Suppressor macrophage treated with lipopolysaccharide for 4 hours (primary cell): ENCODE measurements around the gene OLFM2.
"Not testable (repeated sequence)": the region's sequence is repeated elsewhere in the genome, so short reads cannot be mapped to it uniquely, and the experiment has no call there.

ENCODE experiments used
- DNase-seq: peaks from one replicate; pipeline ENCODE4 v3.0.0-alpha.2; 2020

Gene OLFM2

DNA sequence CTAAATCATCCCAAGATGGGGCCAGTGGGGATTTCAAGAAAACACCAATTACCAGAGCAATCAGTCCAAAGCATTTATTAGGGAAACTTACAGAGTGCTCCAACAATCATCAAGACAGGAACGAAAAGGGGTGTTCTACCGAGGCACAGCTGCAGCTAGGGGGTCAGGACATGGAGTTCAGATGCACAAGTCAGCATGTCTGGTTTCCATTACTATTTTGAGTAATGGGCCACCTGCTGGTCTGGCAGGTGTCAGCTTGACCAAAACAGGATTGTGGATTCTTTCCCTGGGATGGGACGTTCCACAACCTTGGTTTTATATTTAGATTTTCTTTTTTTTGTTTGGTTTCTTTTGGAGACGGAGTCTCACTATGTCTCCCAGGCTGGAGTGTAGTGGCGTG is 112.5 kb downstream of the OLFM2 start:
- DNase-seq = no peak

DNA sequence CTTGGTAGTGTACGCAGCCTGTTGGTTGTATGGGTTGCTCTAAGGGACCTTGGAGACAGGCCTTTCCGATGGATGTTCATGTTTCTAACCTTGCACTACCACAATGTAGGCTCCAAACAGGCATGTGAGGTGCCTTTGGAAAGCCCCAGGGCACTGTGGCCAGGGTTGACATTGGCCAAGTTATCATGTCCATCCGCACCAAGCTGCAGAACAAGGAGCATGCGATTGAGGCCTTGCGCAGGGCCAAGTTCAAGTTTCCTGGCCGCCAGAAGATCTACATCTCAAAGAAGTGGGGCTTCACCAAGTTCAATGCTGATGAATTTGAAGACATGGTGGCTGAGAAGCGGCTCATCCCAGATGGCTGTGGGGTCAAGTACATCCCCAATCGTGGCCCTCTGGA is 116.3 kb downstream of the OLFM2 start:
- DNase-seq = not testable (repeated sequence)

DNA sequence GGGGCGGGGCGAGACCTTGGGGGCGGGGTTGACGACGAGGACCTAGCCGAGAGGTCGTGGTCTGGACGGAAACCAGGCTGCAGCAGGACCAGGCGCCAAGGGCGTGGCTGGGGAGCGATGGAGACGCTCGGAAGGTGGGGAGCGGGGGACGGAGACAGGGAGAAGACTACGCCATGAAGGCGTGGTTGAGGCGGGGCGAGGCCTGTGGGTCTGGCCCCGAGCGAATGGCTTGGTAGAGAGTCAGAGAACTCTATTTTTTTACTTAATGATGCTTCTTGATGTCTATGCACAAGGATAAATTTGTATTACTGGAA is 116.8 kb downstream of the OLFM2 start:
- DNase-seq = no peak

DNA sequence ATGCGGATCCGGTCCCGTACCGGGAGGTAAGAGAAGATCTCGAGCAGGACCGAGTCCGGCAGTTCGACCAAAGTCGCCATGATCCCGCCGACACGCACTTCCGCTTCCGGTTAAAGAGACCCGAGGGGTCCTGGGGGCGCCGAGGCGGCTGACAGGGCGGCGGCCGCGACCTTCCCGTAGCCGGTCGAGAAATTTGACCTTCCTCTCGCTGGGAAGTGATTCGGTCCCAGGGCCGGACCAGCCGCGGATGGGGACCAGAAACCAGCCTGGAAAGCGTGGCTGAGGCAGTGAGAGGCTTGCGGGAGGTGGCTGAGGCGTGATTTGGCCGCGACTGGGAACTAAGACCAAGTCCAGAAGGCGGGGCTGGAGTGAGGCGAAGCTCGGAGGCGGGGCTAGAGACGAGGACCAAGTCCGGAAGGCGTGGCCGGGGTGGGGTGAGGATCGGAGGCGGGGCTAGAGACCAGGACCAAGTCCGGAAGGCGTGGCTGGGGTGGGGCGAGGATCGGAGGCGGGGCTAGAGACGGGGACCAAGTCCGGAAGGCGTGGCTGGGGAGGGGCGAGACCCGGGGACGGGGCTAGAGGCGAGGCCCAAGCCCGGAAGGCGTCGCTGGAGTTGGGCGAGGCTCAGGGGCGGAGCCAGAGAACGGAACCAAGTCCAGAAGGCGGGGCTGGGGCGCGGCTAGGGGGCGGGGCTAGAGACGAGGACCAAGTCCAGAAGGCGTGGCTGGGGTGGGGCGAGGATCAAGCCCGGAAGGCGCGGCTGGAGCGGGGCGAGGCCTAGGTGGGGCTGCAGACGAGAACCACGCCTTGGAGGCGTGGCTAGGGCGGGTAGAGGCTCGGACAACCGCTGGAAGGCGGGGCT is 117.3 kb downstream of the OLFM2 start, which contains the start of gene FBXL12:
FBXL12 (minus strand) TSS at position 346 of the 862 bp plus-strand sequence; CDS start at position 80, 266 bp downstream.
- DNase-seq = peak; percentile 100

DNA sequence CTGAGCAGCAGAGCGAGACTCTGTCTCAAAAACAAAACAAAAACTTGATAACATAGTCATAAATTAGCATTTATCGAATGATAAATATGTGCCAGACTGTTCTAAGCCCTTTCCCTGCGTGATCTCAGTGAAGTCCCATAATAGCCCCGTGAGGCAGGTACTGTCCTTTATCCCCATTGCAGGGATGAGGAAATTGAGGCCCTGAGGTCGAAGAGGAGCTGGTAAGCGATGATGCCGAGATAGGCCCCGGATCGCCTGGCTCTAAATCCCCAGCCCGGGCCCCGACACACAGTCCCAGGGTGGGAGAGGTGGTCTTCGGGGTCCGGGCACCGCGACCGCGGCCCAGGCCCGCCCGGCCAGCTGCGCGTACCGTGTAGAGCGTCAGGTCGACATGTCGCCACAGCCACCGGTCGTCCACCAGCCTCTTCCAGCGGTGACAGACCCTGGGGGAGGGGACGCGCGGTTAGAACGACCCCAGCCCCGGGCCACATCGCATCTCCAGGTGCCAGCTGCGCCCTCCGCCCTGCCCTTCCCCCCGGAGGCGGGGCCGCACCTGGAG is 118.1 kb downstream of the OLFM2 start:
- DNase-seq = no peak

DNA sequence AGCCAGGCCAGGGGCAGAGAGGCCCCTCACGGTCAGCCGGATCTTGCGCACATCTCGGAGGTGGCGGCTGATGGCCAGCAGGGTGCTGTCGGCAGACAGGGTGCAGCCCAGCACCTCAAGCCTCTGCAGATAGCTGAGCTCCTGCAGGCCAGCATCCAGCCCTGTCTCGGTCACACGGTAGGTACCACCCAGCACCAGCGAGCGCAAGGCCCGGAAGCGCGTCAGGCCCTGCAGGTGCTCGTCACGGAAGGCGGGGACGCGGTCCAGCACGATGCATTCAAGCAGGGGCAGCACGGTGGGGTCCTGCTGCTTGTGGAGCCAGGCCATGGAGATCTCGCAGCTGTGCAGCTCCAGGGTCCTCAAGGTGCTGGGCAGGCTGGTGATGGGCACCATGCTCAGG is 125.2 kb downstream of the OLFM2 start:
- DNase-seq = no peak

DNA sequence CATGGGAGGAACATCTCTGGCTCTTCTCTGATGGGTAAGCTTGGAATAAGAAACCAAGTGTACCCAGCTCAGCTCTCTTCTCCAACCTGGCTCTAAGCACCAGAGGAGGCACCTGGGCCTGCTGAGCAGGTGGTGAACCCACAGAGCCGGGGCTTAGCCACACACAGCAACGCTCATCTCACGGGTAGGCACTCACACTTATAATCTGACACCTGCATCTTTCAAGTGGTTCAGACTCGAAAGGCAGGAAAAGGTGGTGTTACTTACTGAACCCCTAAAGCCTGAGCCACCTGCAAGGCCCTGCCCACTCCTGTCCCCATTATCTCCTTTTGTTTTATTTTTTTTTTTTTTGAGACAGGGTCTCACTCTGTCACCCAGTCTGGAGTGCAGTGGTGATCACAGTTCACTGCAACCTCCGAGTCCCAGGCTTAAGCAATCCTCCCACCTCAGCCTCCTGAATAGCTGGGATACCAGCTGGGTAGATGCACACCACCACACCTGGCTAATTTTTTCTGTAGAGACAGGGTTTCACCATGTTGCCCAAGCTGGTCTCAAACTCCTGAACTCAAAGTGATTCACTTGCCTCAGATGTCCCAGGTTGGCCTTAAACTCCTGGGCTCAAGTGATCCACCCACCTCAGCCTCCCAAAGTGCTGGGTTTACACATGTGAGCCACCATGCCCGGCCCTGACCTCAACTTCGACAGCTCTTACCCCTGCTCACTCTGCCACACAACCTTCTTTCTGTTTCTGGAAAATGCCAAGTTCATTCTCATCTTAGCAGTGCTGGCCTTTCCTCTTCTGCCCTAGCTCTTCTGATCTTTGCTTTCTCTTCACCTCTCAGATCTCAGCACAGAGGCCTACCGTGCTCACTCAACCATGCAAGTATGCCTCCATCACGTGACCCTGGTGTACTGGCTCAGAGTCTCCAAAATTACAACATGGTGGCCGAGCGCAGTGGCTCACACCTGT is 127.2 kb downstream of the OLFM2 start:
- no peak for DNase-seq

DNA sequence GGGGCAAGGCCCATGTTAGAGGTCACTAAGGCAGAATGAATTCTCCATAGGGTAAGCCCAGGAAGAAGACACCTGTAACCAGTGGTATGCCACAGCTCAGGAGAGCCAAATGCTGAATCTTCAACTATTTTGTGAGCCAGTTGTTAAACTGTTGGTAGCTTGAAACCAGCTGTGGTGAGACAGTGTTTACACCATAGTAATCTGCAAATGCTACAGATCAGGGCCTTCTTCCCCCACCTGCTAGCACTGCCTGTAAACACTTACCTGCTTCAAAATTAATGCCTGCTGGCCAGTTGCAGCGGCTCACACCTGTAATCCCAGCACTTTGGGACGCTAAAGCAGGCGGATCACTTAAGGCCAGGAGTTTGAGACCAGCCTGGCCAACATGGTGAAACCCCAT is 129.5 kb downstream of the OLFM2 start:
- no peak for DNase-seq
